HCT116 (cell line): ENCODE data around the gene ST3GAL3. TPM values are rescaled to one million over a fixed set of nuclear protein-coding genes. Genes with fewer than 3 reads are reported as not detected.
A peak's percentile ranks its signal among the peaks of the same experiment; 100 is the strongest.

Source experiments
- ATAC-seq: fragments of 200-7000 bp; cut with Tn5 transposase; 2 replicates; pipeline ENCODE4 v1.9.1; 2020; ENCODE audit warnings: mild to moderate bottlenecking, moderate library complexity
- BruUV-seq: library from RNA; stranded (reverse); fragments of 400-500 nt; replicated peaks from 2 replicates; lab custom pipeline; 2021; lab: Mats Ljungman, UMichigan
- CTCF ChIA-PET: fragments of 300-600 bp; sonication (Branson Sonifier 250); formaldehyde crosslinking; loops from one replicate; lab custom pipeline; 2021; ENCODE audit warnings: antibody characterized with exemption; lab: Charles Lee
- POLR2A ChIA-PET: fragments of 300-600, 350-600 bp; sonication (Branson Sonifier 250); formaldehyde crosslinking; loops from one replicate; lab custom pipeline; 2021; ENCODE audit warnings: antibody characterized with exemption; lab: Charles Lee
- RAD21 ChIA-PET, 2 experiments: fragments of 300-600 bp; sonication (Branson Sonifier 250); formaldehyde crosslinking; loops; one replicate each; lab custom pipeline; 2023; ENCODE audit warnings: low total read pairs in 2 of 2; ENCODE audit not compliant: uncharacterized antibody in 2 of 2, unreplicated experiment in 2 of 2, low non-redundant PET in 1 of 2; lab: Charles Lee
- DNase-seq: peaks from one replicate; pipeline ENCODE4 v3.0.0-alpha.2; 2010; ENCODE audit warnings: low read depth, low spot score
- H2AFZ ChIP-seq: fragments of 200-600 bp; shearing (Covaris generic), sonication (generic); 2 replicates; pipeline ENCODE4 v1.6.1; 2017; ENCODE audit warnings: low read depth, mixed run types, mixed read lengths, antibody characterized with exemption, low read length; ENCODE audit not compliant: poor library complexity, severe bottlenecking
- H3K27ac ChIP-seq: 2 replicates; pipeline ENCODE4 v1.5.1; 2012; ENCODE audit warnings: low read depth, low read length
- H3K27me3 ChIP-seq: fragments of 200-600 bp; sonication (generic); 2 replicates; pipeline ENCODE4 v1.6.1; 2016; ENCODE audit warnings: mixed run types, low read length, mixed read lengths; ENCODE audit not compliant: insufficient read depth
- H3K36me3 ChIP-seq, 2 experiments: fragments of 200-500 bp in 1 of 2; fragments of 200-600 bp in 1 of 2; sonication (Bioruptor generic) in 1 of 2; sonication (generic) in 1 of 2; 2 replicates each; pipeline versions ENCODE4 v1.5.1 to v1.6.1; 2014 to 2016; ENCODE audit warnings: low read length in 2 of 2, inconsistent platforms in 1 of 2, mixed read lengths in 1 of 2, mixed run types in 1 of 2; ENCODE audit not compliant: insufficient read depth in 2 of 2, control insufficient read depth in 1 of 2
- H3K4me1 ChIP-seq, 2 experiments: fragments of 200-600 bp in 1 of 2; sonication (generic) in 1 of 2; 2 replicates each; pipeline versions ENCODE4 v1.5.1 to v1.6.1; 2012 to 2017; ENCODE audit warnings: low read length in 2 of 2, inconsistent platforms in 1 of 2, mild to moderate bottlenecking in 1 of 2, mixed read lengths in 1 of 2, mixed run types in 1 of 2, moderate library complexity in 1 of 2; ENCODE audit not compliant: insufficient read depth in 2 of 2, control insufficient read depth in 1 of 2
- H3K4me2 ChIP-seq: fragments of 200-600 bp; sonication (generic); 2 replicates; pipeline ENCODE4 v1.6.1; 2017; ENCODE audit warnings: mixed run types, low read length, mixed read lengths
- H3K4me3 ChIP-seq, 2 experiments: fragments of 200-600 bp in 1 of 2; sonication (generic) in 1 of 2; replicated peaks in 1 of 2; 2 replicates each; pipeline ENCODE4 v1.5.1; 2011 to 2016; ENCODE audit warnings: low read length in 2 of 2, control low read depth in 1 of 2, low read depth in 1 of 2, mild to moderate bottlenecking in 1 of 2, mixed read lengths in 1 of 2, mixed run types in 1 of 2
- H3K79me2 ChIP-seq: fragments of 200-600 bp; sonication (generic); 2 replicates; pipeline ENCODE4 v1.6.1; 2017; ENCODE audit warnings: mild to moderate bottlenecking, mixed run types, low read length, moderate library complexity, mixed read lengths; ENCODE audit not compliant: insufficient read depth
- H3K9ac ChIP-seq: fragments of 200-600 bp; sonication (generic); 2 replicates; pipeline ENCODE4 v1.6.1; 2016; ENCODE audit warnings: low read length, mixed read lengths
- H3K9me2 ChIP-seq: fragments of 200-600 bp; sonication (generic), shearing (Covaris generic); 2 replicates; pipeline ENCODE4 v1.6.1; 2017; ENCODE audit warnings: mixed run types, mild to moderate bottlenecking, moderate library complexity; ENCODE audit not compliant: insufficient read depth
- H3K9me3 ChIP-seq, 2 experiments: fragments of 200-500 bp in 1 of 2; fragments of 200-600 bp in 1 of 2; sonication (Bioruptor generic) in 1 of 2; sonication (generic) in 1 of 2; 2 replicates each; pipeline ENCODE4 v1.6.1; 2014 to 2017; ENCODE audit warnings: low read length in 2 of 2, mixed read lengths in 2 of 2, inconsistent platforms in 1 of 2, low read depth in 1 of 2, mild to moderate bottlenecking in 1 of 2, mixed run types in 1 of 2, moderate library complexity in 1 of 2; ENCODE audit not compliant: control insufficient read depth in 1 of 2, insufficient read depth in 1 of 2
- H4K20me1 ChIP-seq: fragments of 200-600 bp; sonication (generic), shearing (Covaris generic); 2 replicates; pipeline ENCODE4 v1.6.1; 2017; ENCODE audit warnings: mixed run types, mild to moderate bottlenecking, moderate library complexity; ENCODE audit not compliant: insufficient read depth
- CBX3 ChIP-seq: IDR thresholded peaks from 2 replicates; pipeline ENCODE4 v1.6.1; 2012; ENCODE audit warnings: low read depth
- CEBPB ChIP-seq: IDR thresholded peaks from 2 replicates; pipeline ENCODE4 v1.6.1; 2012; ENCODE audit warnings: low read depth
- EZH2 ChIP-seq: fragments of 200-600 bp; sonication (generic); IDR thresholded peaks from 2 replicates; pipeline ENCODE4 v1.6.1; 2017; ENCODE audit warnings: antibody characterized with exemption, mixed run types
- FOSL1 ChIP-seq: IDR thresholded peaks from 2 replicates; pipeline ENCODE4 v1.6.1; 2012; ENCODE audit warnings: low read depth
- JUND ChIP-seq: IDR thresholded peaks from 2 replicates; pipeline ENCODE4 v1.6.1; 2012
- POLR2A ChIP-seq: IDR thresholded peaks from 2 replicates; pipeline ENCODE4 v1.7.0; 2011; ENCODE audit warnings: borderline replicate concordance; ENCODE audit not compliant: insufficient read depth, insufficient read length; ENCODE audit errors: extremely low read depth
- POLR2AphosphoS5 ChIP-seq: IDR thresholded peaks from 2 replicates; pipeline ENCODE4 v1.6.1; 2011; ENCODE audit warnings: mild to moderate bottlenecking, low read depth, low read length, moderate library complexity
- SP1 ChIP-seq: IDR thresholded peaks from 2 replicates; pipeline ENCODE4 v1.6.1; 2012; ENCODE audit warnings: low read depth
- SRF ChIP-seq: IDR thresholded peaks from 2 replicates; pipeline ENCODE4 v1.6.1; 2012; ENCODE audit warnings: low read depth
- TCF7L2 ChIP-seq: IDR thresholded peaks from 2 replicates; pipeline ENCODE4 v1.7.0; 2011; ENCODE audit warnings: borderline replicate concordance, inconsistent platforms; ENCODE audit not compliant: insufficient read depth, insufficient read length; ENCODE audit errors: extremely low read depth
- ZNF274 ChIP-seq: fragments of 200-500 bp; sonication (Bioruptor generic); IDR thresholded peaks from 2 replicates; pipeline ENCODE4 v1.6.1; 2014; ENCODE audit warnings: mild to moderate bottlenecking, low read depth, low read length, inconsistent platforms
- intact Hi-C: fragments of 100-400 bp; cut with micrococcal nuclease; formaldehyde crosslinking; loops from 2 replicates; pipeline ENCODE4 v1.10.0; 2022
- total RNA-seq: library from RNA; stranded (reverse); gene quantifications from one replicate; pipeline ENCODE4 v1.2.1, GENCODE V29; 2021; ENCODE audit not compliant: unreplicated experiment

ST3GAL3 gene
- total RNA-seq, 1 experiment from 2014 or later: 7.2 TPM

- ChIA-PET RAD21 (no interaction called here), CTCF (interaction anchor here (6.3 to 12.2 kb wide), 2 partner anchors 9 to 170 kb away, joined by 130 to 479 read pairs; partner anchors contain the start of gene IPO13), POLR2A (no interaction called here)
- H2AFZ ChIP-seq: no peak overlapping the region
- no peak overlapping the region for H3K27ac ChIP-seq
- no peak for ATAC-seq
- H3K9me2 ChIP-seq: no peaks in the 10 kb centered on the region
- H3K4me3 ChIP-seq: no peak overlapping the region
- peaks cover 9% of the 10 kb centered on the region; the same call in 1 of the 2 replicates for H3K79me2 ChIP-seq
- 0 out of 4 replicates have a peak, but pooled peaks cover 0 to 10% of the 10 kb centered on the region in 2 experiments for H3K36me3 ChIP-seq
- no peak overlapping the region for H3K4me2 ChIP-seq
- H3K27me3 ChIP-seq: no peaks in the 10 kb centered on the region
- H3K4me1 ChIP-seq: peaks cover 14 to 46% of the 10 kb centered on the region in 2 experiments
- H4K20me1 ChIP-seq: no peaks in the 10 kb centered on the region
- no peaks in the 10 kb centered on the region for H3K9me3 ChIP-seq
- intact Hi-C loops: no loop called here
- no peak for DNase-seq
- no peak for TF ChIP-seq FOSL1
- no peak for TF ChIP-seq CBX3
- TF ChIP-seq ZNF274: no peak
- TF ChIP-seq SRF: no peak
- no peak for TF ChIP-seq EZH2
- no peak for TF ChIP-seq TCF7L2
- no peak for TF ChIP-seq POLR2A
- H3K9ac ChIP-seq: no peak overlapping the region
- no TSS peak for BruUV-seq
Observed at GRCh38 chr1:43936431-43937151, 229.3 kb downstream of the ST3GAL3 start.

GRCh38 chr1:43937179-43937865 lies 230.0 kb downstream of the ST3GAL3 start:
- H3K9me2 ChIP-seq: no peaks in the 10 kb centered on the region
- no peaks in the 10 kb centered on the region for H4K20me1 ChIP-seq
- no peak overlapping the region for H3K9ac ChIP-seq
- H3K4me3 ChIP-seq: no peak overlapping the region
- no peak overlapping the region for H3K4me2 ChIP-seq
- H2AFZ ChIP-seq: no peak overlapping the region
- ChIA-PET RAD21 (no interaction called here), POLR2A (interaction anchor here (0.9 kb wide), 1 partner anchor 8 kb away, joined by 3 read pairs; no protein-coding TSS in a partner anchor), CTCF (interaction anchor here (12.2 kb wide), 1 partner anchor 171 kb away, joined by 479 read pairs; no protein-coding TSS in a partner anchor)
- intact Hi-C loops: no loop called here
- H3K27ac ChIP-seq: no peak overlapping the region
- no peaks in the 10 kb centered on the region for H3K27me3 ChIP-seq
- no peaks in the 10 kb centered on the region for H3K9me3 ChIP-seq
- H3K4me1 ChIP-seq: peaks cover 14 to 38% of the 10 kb centered on the region in 2 experiments
- TF ChIP-seq JUND (no peak), POLR2AphosphoS5 (peak; percentile 14; the same call in 1 of the 2 replicates), SP1 (no peak), CEBPB (no peak)
- peaks cover 9% of the 10 kb centered on the region; the same call in 1 of the 2 replicates for H3K79me2 ChIP-seq
- 0 out of 4 replicates have a peak, but pooled peaks cover 0 to 10% of the 10 kb centered on the region in 2 experiments for H3K36me3 ChIP-seq
- DNase-seq: no peak
- no TSS peak for BruUV-seq
- ATAC-seq: no peak
